ENCODE measurements around the gene KCNH8.

DNA sequence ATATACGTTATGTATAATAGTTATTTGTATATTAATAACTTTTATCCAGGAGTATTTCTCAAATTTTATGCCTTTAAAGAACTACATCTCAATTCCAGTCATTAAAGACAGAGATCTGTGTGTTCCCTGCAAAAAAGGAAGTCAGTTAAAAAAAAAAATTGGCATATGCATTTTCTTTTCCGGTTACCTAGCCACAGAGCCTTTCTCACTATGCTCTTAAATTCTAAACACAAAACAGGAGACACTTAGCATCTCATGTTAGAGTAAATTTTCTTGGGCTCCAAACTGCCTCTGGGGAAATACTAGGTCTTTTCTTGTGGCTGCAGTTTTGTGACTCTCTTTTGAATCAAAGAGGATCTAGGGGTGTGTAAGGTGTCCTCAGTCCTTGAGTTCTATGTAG lies 105.9 kb downstream of the KCNH8 start:
- no peak for TF ChIP-seq POLR2AphosphoS5 (IDR thresholded peaks at IDR 0.05; ENCODE audit: low read depth, low read length)
- TF ChIP-seq POLR2A (IDR thresholded peaks at IDR 0.05; ENCODE audit: low read depth, low read length): no peak
- TF ChIP-seq TAF1 (IDR thresholded peaks at IDR 0.05; ENCODE audit: low read depth, low read length): no peak
- TF ChIP-seq POU2F2 (IDR thresholded peaks at IDR 0.05; ENCODE audit: low read depth, low read length): no peak
- TF ChIP-seq SPI1 (IDR thresholded peaks at IDR 0.05; ENCODE audit: low read depth, low read length): 0 out of 2 replicates have a peak, but pooled peaks have one; percentile 6
